B cell (primary cell): ENCODE data around the gene APOO. TPM values are rescaled to one million over a fixed set of nuclear protein-coding genes. Genes with fewer than 3 reads are reported as not detected.

Source experiments
- ATAC-seq: fragments of 200-7000 bp; cut with Tn5 transposase; one replicate; pipeline ENCODE4 v1.10.0; 2021; ENCODE audit warnings: low read depth, mild to moderate bottlenecking, moderate number of reproducible peaks, moderate library complexity
- CTCF ChIA-PET: fragments of 350-600 bp; sonication (Branson Sonifier 250); formaldehyde crosslinking; loops from one replicate; lab custom pipeline; 2021; ENCODE audit warnings: antibody characterized with exemption, inconsistent platforms; lab: Charles Lee
- POLR2A ChIA-PET: fragments of 350-600 bp; sonication (Branson Sonifier 250); formaldehyde crosslinking; loops from one replicate; lab custom pipeline; 2021; ENCODE audit warnings: antibody characterized with exemption; lab: Charles Lee
- DNase-seq: peaks from one replicate; pipeline ENCODE4 v3.0.0; 2013
- H2AFZ ChIP-seq: 2 replicates; pipeline ENCODE4 v1.6.1; 2012; ENCODE audit warnings: mild to moderate bottlenecking, low read depth, low read length; ENCODE audit not compliant: insufficient read depth, poor library complexity, severe bottlenecking
- H3K27ac ChIP-seq, 2 donors: 1 replicate in 1 of 2; 2 replicates in 1 of 2; pipeline ENCODE4 v1.5.1; 2012 to 2013; ENCODE audit warnings: low read length in 2 of 2, mild to moderate bottlenecking in 2 of 2, moderate library complexity in 1 of 2
- H3K27me3 ChIP-seq, 4 experiments: fragments of 200-600 bp in 1 of 4; sonication (generic) in 1 of 4; replicated peaks in 1 of 4; 1 replicate in 2 of 4; 2 replicates in 2 of 4; pipeline versions ENCODE4 v1.6.1 to v1.7.0; 2013 to 2016; ENCODE audit warnings: low read length in 3 of 4, mild to moderate bottlenecking in 2 of 4, mixed read lengths in 1 of 4, moderate library complexity in 1 of 4; ENCODE audit not compliant: insufficient read depth in 4 of 4, control insufficient read depth in 3 of 4; ENCODE audit errors: control extremely low read depth in 1 of 4
- H3K36me3 ChIP-seq, 2 experiments: replicated peaks in 1 of 2; 1 replicate in 1 of 2; 2 replicates in 1 of 2; pipeline versions ENCODE4 v1.6.1 to v1.7.1; 2013; ENCODE audit warnings: low read length in 1 of 2; ENCODE audit not compliant: insufficient read depth in 2 of 2, control insufficient read depth in 1 of 2; ENCODE audit errors: control extremely low read depth in 1 of 2, extremely low read depth in 1 of 2
- H3K4me1 ChIP-seq, 2 donors: fragments of 200-600 bp in 1 of 2; sonication (generic) in 1 of 2; 1 replicate in 1 of 2; 2 replicates in 1 of 2; pipeline versions ENCODE4 v1.5.1 to v1.6.1; 2013 to 2017; ENCODE audit warnings: low read length in 2 of 2; ENCODE audit not compliant: control insufficient read depth in 2 of 2, insufficient read depth in 2 of 2
- H3K4me2 ChIP-seq: replicated peaks from 2 replicates; pipeline ENCODE3; 2012; ENCODE audit warnings: mild to moderate bottlenecking, low read depth, low read length; ENCODE audit not compliant: poor library complexity, severe bottlenecking
- H3K4me3 ChIP-seq, 5 experiments: fragments of 200-600 bp in 1 of 5; sonication (generic) in 1 of 5; 1 replicate in 3 of 5; 2 replicates in 2 of 5; pipeline versions ENCODE4 v1.5.1 to v1.7.0; 2011 to 2016; ENCODE audit warnings: low read length in 4 of 5, mild to moderate bottlenecking in 4 of 5, low read depth in 2 of 5, control low read depth in 1 of 5, moderate library complexity in 1 of 5; ENCODE audit not compliant: insufficient read depth in 1 of 5; ENCODE audit errors: control extremely low read depth in 1 of 5, extremely low read depth in 1 of 5
- H3K79me2 ChIP-seq: fragments of 200-600 bp; sonication (generic); one replicate; pipeline ENCODE4 v1.6.0; 2016; ENCODE audit warnings: low read length; ENCODE audit not compliant: control insufficient read depth, insufficient read depth
- H3K9ac ChIP-seq: fragments of 200-600 bp; sonication (generic); 2 replicates; pipeline ENCODE4 v1.6.1; 2017; ENCODE audit warnings: mild to moderate bottlenecking, low read length, moderate library complexity
- H3K9me3 ChIP-seq, 3 donors: one replicate each; pipeline versions ENCODE4 v1.6.1 to v1.7.1; 2013; ENCODE audit warnings: low read length in 2 of 3; ENCODE audit not compliant: control insufficient read depth in 2 of 3, insufficient read depth in 1 of 3; ENCODE audit errors: control extremely low read depth in 1 of 3
- H4K20me1 ChIP-seq: 2 replicates; pipeline ENCODE4 v1.6.0; 2012; ENCODE audit warnings: mild to moderate bottlenecking, low read length; ENCODE audit not compliant: insufficient read depth, control insufficient read depth, poor library complexity, severe bottlenecking
- H3K27ac Mint-ChIP-seq: one replicate; pipeline ENCODE4 v1.8.0; 2021; ENCODE audit warnings: mixed read lengths
- H3K27me3 Mint-ChIP-seq: one replicate; pipeline ENCODE4 v1.8.0; 2021; ENCODE audit warnings: mixed read lengths
- H3K4me1 Mint-ChIP-seq: one replicate; pipeline ENCODE4 v1.8.0; 2021; ENCODE audit warnings: mixed read lengths
- H3K4me3 Mint-ChIP-seq: one replicate; pipeline ENCODE4 v1.8.0; 2021; ENCODE audit warnings: mixed read lengths
- H3K9me3 Mint-ChIP-seq: one replicate; pipeline ENCODE4 v1.8.0; 2022; ENCODE audit warnings: mixed read lengths; ENCODE audit not compliant: insufficient read depth
- EZH2 ChIP-seq: IDR thresholded peaks from 2 replicates; pipeline ENCODE4 v1.6.1; 2012; ENCODE audit warnings: borderline replicate concordance, low read depth, mild to moderate bottlenecking, moderate library complexity, low read length; ENCODE audit not compliant: insufficient read depth, poor library complexity, severe bottlenecking
- WGBS: methylation state at CpG from one replicate; pipeline ENCODE4 v1.1.5; 2013; ENCODE audit warnings: missing lambda C conversion rate; ENCODE audit not compliant: insufficient coverage; 5-methylcytosine and 5-hydroxymethylcytosine counted together
- intact Hi-C: fragments of 100-400 bp; cut with micrococcal nuclease; formaldehyde crosslinking; loops from one replicate; pipeline ENCODE4 v1.10.0; 2022
- polyA plus RNA-seq: library from polyadenylated mRNA; depleted of rRNA; stranded (reverse); fragments of >200 nt; gene quantifications from 2 replicates; pipeline ENCODE4 v1.2.3, GENCODE V29; 2012
- total RNA-seq, 2 donors: library from RNA; stranded (reverse); fragments of 120-200 nt in 1 of 2; gene quantifications; 1 replicate in 1 of 2; 2 replicates in 1 of 2; pipeline versions ENCODE4 v1.2.3 to v1.2.4, GENCODE V29; 2013 to 2022
- TF ChIP-seq, protein P1 (sequence below): fragments of 200-600 bp; IDR thresholded peaks from one replicate; pipeline ENCODE4 v1.8.0; 2022; ENCODE audit warnings: antibody characterized with exemption, mild to moderate bottlenecking

Gene APOO
- total and polyA plus RNA-seq, 2 donors (not counting 1 experiment from before 2014, with no cell fraction given): 4.7 to 7.2 TPM

GRCh38 chrX:23944234-23944633 is 36.5 kb upstream of the APOO start:
- intact Hi-C loops: no loop called here
- H3K9me3 Mint-ChIP-seq: no peaks in the 10 kb centered on the region
- no peak for DNase-seq
- no peak overlapping the region for H2AFZ ChIP-seq
- H3K9me3 ChIP-seq: no peaks in the 10 kb centered on the region
- H3K4me1 ChIP-seq: no peaks in the 10 kb centered on the region
- H3K27me3 Mint-ChIP-seq: no peaks in the 10 kb centered on the region
- H3K79me2 ChIP-seq: no peaks in the 10 kb centered on the region
- no peaks in the 10 kb centered on the region for H3K36me3 ChIP-seq
- no peaks in the 10 kb centered on the region for H3K4me1 Mint-ChIP-seq
- WGBS: no CpG with 5 or more reads among the region's 1 CpG
- no peak overlapping the region for H3K27ac ChIP-seq
- H3K4me3 ChIP-seq: no peak overlapping the region
- ChIA-PET CTCF (no interaction called here), POLR2A (no interaction called here)
- H3K4me3 Mint-ChIP-seq: no peak overlapping the region
- H3K9ac ChIP-seq: no peak overlapping the region
- no peak overlapping the region for H3K27ac Mint-ChIP-seq
- ATAC-seq: no peak
- no peak overlapping the region for H3K4me2 ChIP-seq
- H3K27me3 ChIP-seq: no peaks in the 10 kb centered on the region
- TF ChIP-seq EZH2: no peak
- TF ChIP-seq, protein P1, sequence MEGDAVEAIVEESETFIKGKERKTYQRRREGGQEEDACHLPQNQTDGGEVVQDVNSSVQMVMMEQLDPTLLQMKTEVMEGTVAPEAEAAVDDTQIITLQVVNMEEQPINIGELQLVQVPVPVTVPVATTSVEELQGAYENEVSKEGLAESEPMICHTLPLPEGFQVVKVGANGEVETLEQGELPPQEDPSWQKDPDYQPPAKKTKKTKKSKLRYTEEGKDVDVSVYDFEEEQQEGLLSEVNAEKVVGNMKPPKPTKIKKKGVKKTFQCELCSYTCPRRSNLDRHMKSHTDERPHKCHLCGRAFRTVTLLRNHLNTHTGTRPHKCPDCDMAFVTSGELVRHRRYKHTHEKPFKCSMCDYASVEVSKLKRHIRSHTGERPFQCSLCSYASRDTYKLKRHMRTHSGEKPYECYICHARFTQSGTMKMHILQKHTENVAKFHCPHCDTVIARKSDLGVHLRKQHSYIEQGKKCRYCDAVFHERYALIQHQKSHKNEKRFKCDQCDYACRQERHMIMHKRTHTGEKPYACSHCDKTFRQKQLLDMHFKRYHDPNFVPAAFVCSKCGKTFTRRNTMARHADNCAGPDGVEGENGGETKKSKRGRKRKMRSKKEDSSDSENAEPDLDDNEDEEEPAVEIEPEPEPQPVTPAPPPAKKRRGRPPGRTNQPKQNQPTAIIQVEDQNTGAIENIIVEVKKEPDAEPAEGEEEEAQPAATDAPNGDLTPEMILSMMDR: no peak
- H4K20me1 ChIP-seq: no peaks in the 10 kb centered on the region

DNA sequence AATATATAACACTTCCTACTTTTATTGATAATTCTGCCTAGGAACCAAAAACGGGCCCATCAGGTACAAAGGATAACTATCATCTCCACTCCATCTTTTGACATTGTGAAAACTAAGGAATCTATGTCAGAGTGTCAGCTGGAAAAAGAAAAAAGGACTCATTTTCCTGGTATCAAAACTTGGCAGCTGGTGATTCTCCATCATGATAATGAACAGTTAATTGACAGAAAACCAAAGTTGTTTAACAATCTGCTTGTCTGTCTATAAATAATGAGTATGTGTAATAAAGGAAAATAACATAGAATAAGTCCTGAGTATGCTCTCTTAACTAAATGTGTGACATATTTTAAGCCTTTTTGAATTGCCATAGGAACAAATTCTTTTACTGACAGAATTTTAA is 31.5 kb upstream of the APOO start:
- Histone ChIP-seq H3K9me3 (no peaks in the 10 kb centered on the region), H3K27ac (no peak overlapping the region), H4K20me1 (no peaks in the 10 kb centered on the region), H3K4me1 (no peaks in the 10 kb centered on the region), H3K36me3 (no peaks in the 10 kb centered on the region), H3K9ac (no peak overlapping the region), H3K4me3 (no peak overlapping the region), H2AFZ (no peak overlapping the region), H3K4me2 (no peak overlapping the region), H3K79me2 (no peaks in the 10 kb centered on the region), H3K27me3 (no peaks in the 10 kb centered on the region)
- no CpG with 5 or more reads among the region's 1 CpG for WGBS
- ChIA-PET POLR2A (no interaction called here), CTCF (no interaction called here)
- no peak for DNase-seq
- no peak for TF ChIP-seq EZH2
- TF ChIP-seq, protein P1: no peak
- Mint-ChIP-seq H3K4me1 (no peaks in the 10 kb centered on the region), H3K9me3 (no peaks in the 10 kb centered on the region), H3K4me3 (no peak overlapping the region), H3K27ac (no peak overlapping the region), H3K27me3 (no peaks in the 10 kb centered on the region)
- intact Hi-C loops: no loop called here
- ATAC-seq: no peak
